ENCODE data around the gene MED26.
"Not testable (repeated sequence)": the region's sequence is repeated elsewhere in the genome, so short reads cannot be mapped to it uniquely, and the experiment has no call there.

Gene MED26

GRCh38 chr19:16657384-16657783, 29.4 kb upstream of the MED26 start:
- no peak overlapping the region for H3K4me2 ChIP-seq (ENCODE audit: low read length)
- no peaks in the 10 kb centered on the region for H3K36me3 ChIP-seq (ENCODE audit: control insufficient read depth, insufficient read depth, low read length)
- no peak overlapping the region for H3K27ac ChIP-seq
- no peak overlapping the region for H3K9ac ChIP-seq
- H3K27me3 ChIP-seq (ENCODE audit: control insufficient read depth, insufficient read depth, low read length) = no peaks in the 10 kb centered on the region
- peaks cover 40% of the 10 kb centered on the region for H3K79me2 ChIP-seq
- H3K4me1 ChIP-seq = peaks cover 2% of the 10 kb centered on the region
- TF ChIP-seq CTCF (IDR thresholded peaks at IDR 0.05) = no peak
- no peak overlapping the region for H3K4me3 ChIP-seq (ENCODE audit: low read depth, low read length)
- H3K9me3 ChIP-seq (ENCODE audit: control insufficient read depth, low read length) = no peaks in the 10 kb centered on the region
- no peak overlapping the region for H2AFZ ChIP-seq

GRCh38 chr19:16655727-16656126, 27.7 kb upstream of the MED26 start:
- TF ChIP-seq CTCF (IDR thresholded peaks at IDR 0.05) = no peak

DNA sequence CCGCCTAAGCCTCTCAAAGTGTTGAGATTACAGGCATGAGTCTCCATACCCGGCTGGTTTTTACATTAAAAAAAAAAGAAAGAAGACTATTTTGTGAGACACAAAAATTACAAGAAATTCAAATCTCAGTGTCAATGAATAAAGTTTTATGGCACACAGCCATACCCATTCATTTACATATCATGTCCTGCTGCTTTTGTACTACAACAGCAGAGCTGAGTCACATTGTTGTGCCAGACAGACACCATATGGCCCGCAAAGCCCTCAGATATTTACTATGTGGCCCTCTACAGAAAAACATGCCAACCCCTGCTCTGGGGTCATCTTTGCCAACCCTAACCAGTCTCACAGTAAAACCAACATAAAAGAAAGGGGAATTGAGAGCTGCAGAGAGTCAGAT, 26.6 kb upstream of the MED26 start:
- H3K4me1 ChIP-seq = no peaks in the 10 kb centered on the region
- H3K4me2 ChIP-seq (ENCODE audit: low read length) = no peak overlapping the region
- TF ChIP-seq CTCF (IDR thresholded peaks at IDR 0.05) = no peak
- no peak overlapping the region for H3K4me3 ChIP-seq (ENCODE audit: low read depth, low read length)
- peaks cover 40% of the 10 kb centered on the region for H3K79me2 ChIP-seq
- H2AFZ ChIP-seq = no peak overlapping the region
- no peak overlapping the region for H3K9ac ChIP-seq
- H3K27ac ChIP-seq = no peak overlapping the region
- H3K9me3 ChIP-seq (ENCODE audit: control insufficient read depth, low read length) = no peaks in the 10 kb centered on the region
- no peaks in the 10 kb centered on the region for H3K27me3 ChIP-seq (ENCODE audit: control insufficient read depth, insufficient read depth, low read length)
- H3K36me3 ChIP-seq (ENCODE audit: control insufficient read depth, insufficient read depth, low read length) = no peaks in the 10 kb centered on the region

More at GRCh38 chr19:16655727-16656126, 27.7 kb upstream of the MED26 start:
- Histone ChIP-seq H3K79me2 (peaks cover 40% of the 10 kb centered on the region), H3K27ac (no peak overlapping the region), H3K4me3 (ENCODE audit: low read depth, low read length) (no peak overlapping the region), H2AFZ (no peak overlapping the region), H3K27me3 (ENCODE audit: control insufficient read depth, insufficient read depth, low read length) (no peaks in the 10 kb centered on the region), H3K4me1 (peaks cover 2% of the 10 kb centered on the region), H3K9me3 (ENCODE audit: control insufficient read depth, low read length) (no peaks in the 10 kb centered on the region), H3K4me2 (ENCODE audit: low read length) (no peak overlapping the region), H3K36me3 (ENCODE audit: control insufficient read depth, insufficient read depth, low read length) (no peaks in the 10 kb centered on the region), H3K9ac (no peak overlapping the region)

- no peaks in the 10 kb centered on the region for H3K27me3 ChIP-seq (ENCODE audit: control insufficient read depth, insufficient read depth, low read length)
- no peaks in the 10 kb centered on the region for H3K4me1 ChIP-seq
- no peak overlapping the region for H3K27ac ChIP-seq
- no peak overlapping the region for H3K9ac ChIP-seq
- no peak for TF ChIP-seq CTCF (IDR thresholded peaks at IDR 0.05)
- no peak overlapping the region for H3K4me2 ChIP-seq (ENCODE audit: low read length)
- no peak overlapping the region for H2AFZ ChIP-seq
- H3K79me2 ChIP-seq = peaks cover 35% of the 10 kb centered on the region
- no peak overlapping the region for H3K4me3 ChIP-seq (ENCODE audit: low read depth, low read length)
- no peaks in the 10 kb centered on the region for H3K36me3 ChIP-seq (ENCODE audit: control insufficient read depth, insufficient read depth, low read length)
- H3K9me3 ChIP-seq (ENCODE audit: control insufficient read depth, low read length) = no peaks in the 10 kb centered on the region
Measured at GRCh38 chr19:16654140-16654539, 26.1 kb upstream of the MED26 start.

DNA sequence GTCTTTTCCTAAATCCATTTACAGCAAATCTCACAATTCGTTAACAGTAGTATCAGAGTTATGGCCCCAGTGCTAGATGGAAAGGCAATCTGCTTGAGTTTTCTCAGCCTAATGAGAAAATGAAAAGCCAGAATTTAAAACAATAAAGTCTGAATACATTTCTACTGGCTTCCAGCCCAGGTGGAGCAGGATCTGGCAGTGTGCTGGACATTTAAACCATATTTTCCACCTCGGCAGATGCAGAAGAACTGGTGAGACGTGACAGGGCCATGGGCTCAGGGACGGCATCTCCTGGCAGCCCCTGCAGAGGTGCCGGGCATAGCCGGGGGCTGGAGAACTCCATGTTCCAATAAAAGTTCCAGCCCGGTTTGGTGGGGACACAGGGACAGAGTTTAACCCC, 24.9 kb upstream of the MED26 start:
- Histone ChIP-seq H3K4me3 (ENCODE audit: low read depth, low read length) (no peak overlapping the region), H3K4me1 (no peaks in the 10 kb centered on the region), H3K4me2 (ENCODE audit: low read length) (no peak overlapping the region), H3K36me3 (ENCODE audit: control insufficient read depth, insufficient read depth, low read length) (no peaks in the 10 kb centered on the region), H2AFZ (no peak overlapping the region), H3K9me3 (ENCODE audit: control insufficient read depth, low read length) (no peaks in the 10 kb centered on the region), H3K9ac (no peak overlapping the region), H3K27me3 (ENCODE audit: control insufficient read depth, insufficient read depth, low read length) (no peaks in the 10 kb centered on the region), H3K27ac (no peak overlapping the region), H3K79me2 (peaks cover 28% of the 10 kb centered on the region)
- no peak for TF ChIP-seq CTCF (IDR thresholded peaks at IDR 0.05)

GRCh38 chr19:16651421-16652188, 23.6 kb upstream of the MED26 start:
- H2AFZ ChIP-seq; H3K36me3 ChIP-seq (ENCODE audit: control insufficient read depth, insufficient read depth, low read length); H3K9ac ChIP-seq; H3K9me3 ChIP-seq (ENCODE audit: control insufficient read depth, low read length); H3K4me3 ChIP-seq (ENCODE audit: low read depth, low read length); H3K4me1 ChIP-seq; H3K4me2 ChIP-seq (ENCODE audit: low read length); H3K27ac ChIP-seq; H3K27me3 ChIP-seq (ENCODE audit: control insufficient read depth, insufficient read depth, low read length): not testable (repeated sequence)
- H3K79me2 ChIP-seq = peaks cover 17% of the 10 kb centered on the region

Data from parathyroid adenoma (tissue), 2 donors.